Amniotic stem cell (primary cell): ENCODE measurements around the gene ACTG1.

Source experiments
- DNase-seq: peaks from one replicate; lab custom pipeline; 2025; lab: John Stamatoyannopoulos, UW

ACTG1 gene

GRCh38 chr17:81494626-81495377 is 17.8 kb downstream of the ACTG1 start:
- no peak for DNase-seq

GRCh38 chr17:81493198-81494038 is 19.2 kb downstream of the ACTG1 start:
- no peak for DNase-seq

- no peak for DNase-seq
Observed at GRCh38 chr17:81492706-81493105, 19.9 kb downstream of the ACTG1 start.

GRCh38 chr17:81492202-81492601 is 20.4 kb downstream of the ACTG1 start:
- DNase-seq, result no peak

- DNase-seq, result no peak
Observed at GRCh38 chr17:81491761-81492160, 20.8 kb downstream of the ACTG1 start.

- DNase-seq, result no peak
Observed at GRCh38 chr17:81491181-81491581, 21.4 kb downstream of the ACTG1 start.

- DNase-seq, result no peak
Observed at GRCh38 chr17:81489998-81490992, 22.3 kb downstream of the ACTG1 start.

GRCh38 chr17:81489012-81489997 is 23.3 kb downstream of the ACTG1 start:
- DNase-seq, result no peak

- no peak for DNase-seq
Observed at GRCh38 chr17:81488276-81488860, 24.2 kb downstream of the ACTG1 start.

GRCh38 chr17:81487487-81488275 is 24.9 kb downstream of the ACTG1 start:
- peak; percentile 39 for DNase-seq

- no peak for DNase-seq
Observed at GRCh38 chr17:81487089-81487486, 25.5 kb downstream of the ACTG1 start.

- no peak for DNase-seq
Observed at GRCh38 chr17:81486199-81486810, 26.3 kb downstream of the ACTG1 start.

- DNase-seq, result peak; percentile 43
Observed at GRCh38 chr17:81484195-81484979, 28.2 kb downstream of the ACTG1 start.

- DNase-seq, result no peak
Observed at GRCh38 chr17:81483862-81484194, 28.8 kb downstream of the ACTG1 start.

GRCh38 chr17:81483085-81483861 is 29.3 kb downstream of the ACTG1 start:
- no peak for DNase-seq

GRCh38 chr17:81482673-81483072 is 29.9 kb downstream of the ACTG1 start:
- DNase-seq, result no peak

GRCh38 chr17:81481815-81482505 is 30.6 kb downstream of the ACTG1 start:
- no peak for DNase-seq
